ENCODE results near the gene ITGB7.
A peak's percentile ranks its signal among the peaks of the same experiment; 100 is the strongest.

Gene ITGB7

GRCh38 chr12:53207042-53207441 is at the start of gene ITGB7:
Gene ITGB7, minus strand, starts transcription at chr12:53207251. Its CDS starts 6,808 bp downstream, at chr12:53200443.
- Mint-ChIP-seq H3K27me3 (no peaks in the 10 kb centered on the region), H3K27ac (peak within 1 kb of the TSS; percentile 88), H3K9me3 (no peaks in the 10 kb centered on the region), H3K4me3 (peak within 1 kb of the TSS; percentile 84), H3K4me1 (peaks cover 87% of the 10 kb centered on the region), H3K36me3 (peaks cover 50% of the 10 kb centered on the region)
- DNase-seq: peak; percentile 82
- CTCF ChIA-PET: interaction anchor here (0.6 to 11.6 kb wide), 7 partner anchors 9 to 141 kb away, joined by 4 to 166 read pairs (median 7); partner anchors contain the start of genes AAAS and PFDN5

- Mint-ChIP-seq H3K27ac (peak overlapping the region; percentile 8), H3K27me3 (no peaks in the 10 kb centered on the region), H3K36me3 (peaks cover 15% of the 10 kb centered on the region), H3K9me3 (no peaks in the 10 kb centered on the region), H3K4me3 (no peak overlapping the region), H3K4me1 (peaks cover 54% of the 10 kb centered on the region)
- DNase-seq: no peak
- CTCF ChIA-PET: interaction anchor here (1.0 to 11.3 kb wide), 2 partner anchors 12 to 41 kb away, joined by 3 to 250 read pairs; no protein-coding TSS in a partner anchor
Measured at GRCh38 chr12:53255996-53256395, 48.9 kb upstream of the ITGB7 start.

GRCh38 chr12:53254816-53255545 is 47.9 kb upstream of the ITGB7 start:
- Mint-ChIP-seq H3K4me1 (peaks cover 56% of the 10 kb centered on the region), H3K27me3 (no peaks in the 10 kb centered on the region), H3K36me3 (peaks cover 15% of the 10 kb centered on the region), H3K4me3 (no peak overlapping the region), H3K9me3 (no peaks in the 10 kb centered on the region), H3K27ac (peak overlapping the region; percentile 38)
- DNase-seq: no peak
- CTCF ChIA-PET: interaction anchor here (1.0 to 11.3 kb wide), 4 partner anchors 12 to 58 kb away, joined by 4 to 250 read pairs (median 6); no protein-coding TSS in a partner anchor

GRCh38 chr12:53253298-53253697 is 46.2 kb upstream of the ITGB7 start:
- Mint-ChIP-seq H3K4me1 (peaks cover 50% of the 10 kb centered on the region), H3K9me3 (no peaks in the 10 kb centered on the region), H3K36me3 (peaks cover 15% of the 10 kb centered on the region), H3K4me3 (peak overlapping the region; percentile 96), H3K27ac (no peak overlapping the region), H3K27me3 (no peaks in the 10 kb centered on the region)
- no peak for DNase-seq
- CTCF ChIA-PET: interaction anchor here (0.7 to 11.3 kb wide), 5 partner anchors 15 to 187 kb away, joined by 3 to 250 read pairs (median 7); partner anchors contain the start of gene ESPL1

- DNase-seq: no peak
- Mint-ChIP-seq H3K27me3 (no peaks in the 10 kb centered on the region), H3K9me3 (no peaks in the 10 kb centered on the region), H3K27ac (peak overlapping the region; percentile 89), H3K36me3 (peaks cover 15% of the 10 kb centered on the region), H3K4me3 (peak overlapping the region; percentile 96), H3K4me1 (peaks cover 48% of the 10 kb centered on the region)
- CTCF ChIA-PET: interaction anchor here (0.9 to 11.3 kb wide), 7 partner anchors 12 to 93 kb away, joined by 3 to 250 read pairs (median 6); partner anchors contain the start of genes AAAS and ESPL1
Measured at GRCh38 chr12:53252349-53252916, 45.4 kb upstream of the ITGB7 start.

- H3K4me1 Mint-ChIP-seq: peaks cover 48% of the 10 kb centered on the region
- no peaks in the 10 kb centered on the region for H3K9me3 Mint-ChIP-seq
- peak overlapping the region; percentile 96 for H3K4me3 Mint-ChIP-seq
- DNase-seq: peak; percentile 85
- peaks cover 15% of the 10 kb centered on the region for H3K36me3 Mint-ChIP-seq
- CTCF ChIA-PET: interaction anchor here (0.7 to 11.3 kb wide), 19 partner anchors 9 to 187 kb away, joined by 3 to 250 read pairs (median 4); partner anchors contain the start of genes AAAS and ESPL1
- peak overlapping the region; percentile 89 for H3K27ac Mint-ChIP-seq
- peaks cover 6% of the 10 kb centered on the region for H3K27me3 Mint-ChIP-seq
Measured at GRCh38 chr12:53251477-53252348, 44.7 kb upstream of the ITGB7 start.

GRCh38 chr12:53245286-53245685 is 38.2 kb upstream of the ITGB7 start:
- H3K4me1 Mint-ChIP-seq: peaks cover 9% of the 10 kb centered on the region
- CTCF ChIA-PET: interaction anchor here (0.8 kb wide), 1 partner anchor 33 kb away, joined by 4 read pairs; no protein-coding TSS in a partner anchor
- no peaks in the 10 kb centered on the region for H3K36me3 Mint-ChIP-seq
- DNase-seq: no peak
- no peak overlapping the region for H3K4me3 Mint-ChIP-seq
- H3K9me3 Mint-ChIP-seq: no peaks in the 10 kb centered on the region
- peaks cover 52% of the 10 kb centered on the region for H3K27me3 Mint-ChIP-seq
- H3K27ac Mint-ChIP-seq: no peak overlapping the region

GRCh38 chr12:53244337-53244736 is 37.3 kb upstream of the ITGB7 start:
- H3K27ac Mint-ChIP-seq: no peak overlapping the region
- H3K27me3 Mint-ChIP-seq: peaks cover 61% of the 10 kb centered on the region
- CTCF ChIA-PET: interaction anchor here (0.7 to 1.2 kb wide), 3 partner anchors 24 to 35 kb away, joined by 3 to 5 read pairs (median 3); partner anchors contain the start of gene ESPL1

GRCh38 chr12:53241623-53242412 is 34.8 kb upstream of the ITGB7 start:
- H3K4me1 Mint-ChIP-seq: peaks cover 17% of the 10 kb centered on the region
- H3K9me3 Mint-ChIP-seq: no peaks in the 10 kb centered on the region
- no peak for DNase-seq
- H3K36me3 Mint-ChIP-seq: no peaks in the 10 kb centered on the region
- H3K27ac Mint-ChIP-seq: no peak overlapping the region
- H3K27me3 Mint-ChIP-seq: peaks cover 65% of the 10 kb centered on the region
- no peak overlapping the region for H3K4me3 Mint-ChIP-seq
- CTCF ChIA-PET: interaction anchor here (1.4 to 2.1 kb wide), 5 partner anchors 9 to 82 kb away, joined by 4 to 7 read pairs (median 5); no protein-coding TSS in a partner anchor

More at GRCh38 chr12:53244337-53244736, 37.3 kb upstream of the ITGB7 start:
- no peak for DNase-seq
- Mint-ChIP-seq H3K9me3 (no peaks in the 10 kb centered on the region), H3K4me1 (peaks cover 9% of the 10 kb centered on the region), H3K36me3 (no peaks in the 10 kb centered on the region), H3K4me3 (no peak overlapping the region)

- no peak for DNase-seq
- Mint-ChIP-seq H3K4me3 (no peak overlapping the region), H3K9me3 (no peaks in the 10 kb centered on the region), H3K36me3 (no peaks in the 10 kb centered on the region), H3K27ac (no peak overlapping the region), H3K27me3 (peaks cover 68% of the 10 kb centered on the region), H3K4me1 (peaks cover 34% of the 10 kb centered on the region)
- CTCF ChIA-PET: interaction anchor here (0.6 kb wide), 1 partner anchor 29 kb away, joined by 3 read pairs; no protein-coding TSS in a partner anchor
Measured at GRCh38 chr12:53239643-53240258, 32.7 kb upstream of the ITGB7 start.

- DNase-seq: no peak
- H3K27me3 Mint-ChIP-seq: peaks cover 60% of the 10 kb centered on the region
- H3K4me3 Mint-ChIP-seq: no peak overlapping the region
- H3K4me1 Mint-ChIP-seq: peaks cover 49% of the 10 kb centered on the region
- H3K9me3 Mint-ChIP-seq: no peaks in the 10 kb centered on the region
- H3K36me3 Mint-ChIP-seq: no peaks in the 10 kb centered on the region
- no peak overlapping the region for H3K27ac Mint-ChIP-seq
- CTCF ChIA-PET: interaction anchor here (1.0 to 1.9 kb wide), 6 partner anchors 15 to 77 kb away, joined by 3 to 8 read pairs (median 6); partner anchors contain the start of gene ESPL1
Measured at GRCh38 chr12:53236443-53237111, 29.5 kb upstream of the ITGB7 start.

Measured in activated naive CD4-positive, alpha-beta T cell treated with anti-CD3 and anti-CD28 coated beads, Interleukin-2, amount 10 ng/mL, durations not matched to agents 7 days and 5 days (primary cell).